T47D (cell line): ENCODE results near the gene B3GAT3.
"Not testable (repeated sequence)": the region's sequence is repeated elsewhere in the genome, so short reads cannot be mapped to it uniquely, and the experiment has no call there.

ENCODE experiments used
- DNase-seq, 2 experiments: peaks; one replicate each; pipeline versions ENCODE4 v3.0.0 to v3.0.0-alpha.2; 2011 to 2012; ENCODE audit warnings: low read depth in 1 of 2, low spot score in 1 of 2
- JUND ChIP-seq: IDR thresholded peaks from 2 replicates; pipeline ENCODE4 v1.6.1; 2012; ENCODE audit warnings: low read depth
- in situ Hi-C: cut with HindIII; loops from 2 replicates; pipeline ENCODE4 v1.10.0; 2016; ENCODE audit warnings: low sequenced_read_pairs, low pct_unique_long_range_greater_than_20kb

The B3GAT3 gene

GRCh38 chr11:62595124-62595523 lies 26.7 kb downstream of the B3GAT3 start:
- no peak for TF ChIP-seq JUND
- in situ Hi-C loops = no loop called here
- DNase-seq = no peak

GRCh38 chr11:62593434-62594044 lies 28.2 kb downstream of the B3GAT3 start:
- in situ Hi-C loops = no loop called here
- DNase-seq = peak; percentile 56 to 93
- no peak for TF ChIP-seq JUND

DNA sequence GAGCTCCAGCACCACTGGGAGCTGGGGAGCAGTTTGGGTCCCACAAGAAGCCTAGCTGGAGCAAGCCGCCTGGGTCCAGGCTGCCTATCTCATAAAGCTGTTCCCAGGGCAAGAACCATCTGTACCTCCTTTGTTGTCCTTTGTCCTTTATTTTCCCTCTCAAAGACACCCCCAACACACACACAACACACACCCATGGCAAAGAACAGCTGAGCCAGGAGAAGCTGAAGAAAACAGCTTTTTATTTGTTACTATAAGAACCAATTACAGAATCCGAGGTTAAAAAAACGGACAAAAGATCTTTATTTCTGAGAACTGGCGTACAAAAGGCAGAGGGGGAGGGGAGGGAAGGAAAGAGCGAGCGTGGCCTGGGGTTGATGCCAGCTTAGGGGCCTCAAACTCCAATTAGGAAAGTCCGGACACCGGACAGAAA lies 28.8 kb downstream of the B3GAT3 start:
- in situ Hi-C loops = no loop called here
- no peak for DNase-seq

DNA sequence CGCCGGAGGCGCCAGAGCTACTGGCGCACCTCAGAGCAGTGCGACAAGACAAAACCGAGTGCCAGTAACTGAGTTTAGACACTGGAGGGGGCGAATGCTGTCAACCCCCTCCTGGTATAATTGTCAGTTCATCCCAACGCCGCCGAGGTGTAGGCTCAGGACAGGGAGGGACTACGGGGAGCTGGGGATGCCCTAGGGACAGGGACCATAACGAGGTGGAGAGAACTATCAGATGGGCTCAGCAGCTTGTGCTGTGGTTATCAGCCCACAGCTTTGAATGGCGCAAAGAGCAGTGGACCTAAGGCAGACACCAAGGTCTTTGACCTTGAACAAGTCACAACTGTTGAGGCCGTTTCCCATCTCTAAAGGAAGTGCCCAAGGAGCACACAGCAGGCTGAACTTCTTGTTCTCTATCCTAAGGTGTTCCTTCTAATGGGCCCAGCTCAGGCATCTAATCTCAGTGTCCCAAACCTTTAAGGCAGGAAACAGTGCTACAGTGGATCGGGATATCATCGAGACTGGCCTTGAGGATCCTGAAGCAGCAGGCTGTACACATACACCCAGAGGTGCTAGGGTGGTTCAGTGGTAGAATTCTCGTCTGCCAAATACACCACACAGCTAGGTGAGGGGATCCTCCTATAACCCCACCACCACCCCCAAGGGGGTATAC lies 29.5 kb downstream of the B3GAT3 start:
- in situ Hi-C loops = no loop called here
- no peak for DNase-seq

More for the DNA sequence above, 28.8 kb downstream of the B3GAT3 start:
- no peak for TF ChIP-seq JUND

DNA sequence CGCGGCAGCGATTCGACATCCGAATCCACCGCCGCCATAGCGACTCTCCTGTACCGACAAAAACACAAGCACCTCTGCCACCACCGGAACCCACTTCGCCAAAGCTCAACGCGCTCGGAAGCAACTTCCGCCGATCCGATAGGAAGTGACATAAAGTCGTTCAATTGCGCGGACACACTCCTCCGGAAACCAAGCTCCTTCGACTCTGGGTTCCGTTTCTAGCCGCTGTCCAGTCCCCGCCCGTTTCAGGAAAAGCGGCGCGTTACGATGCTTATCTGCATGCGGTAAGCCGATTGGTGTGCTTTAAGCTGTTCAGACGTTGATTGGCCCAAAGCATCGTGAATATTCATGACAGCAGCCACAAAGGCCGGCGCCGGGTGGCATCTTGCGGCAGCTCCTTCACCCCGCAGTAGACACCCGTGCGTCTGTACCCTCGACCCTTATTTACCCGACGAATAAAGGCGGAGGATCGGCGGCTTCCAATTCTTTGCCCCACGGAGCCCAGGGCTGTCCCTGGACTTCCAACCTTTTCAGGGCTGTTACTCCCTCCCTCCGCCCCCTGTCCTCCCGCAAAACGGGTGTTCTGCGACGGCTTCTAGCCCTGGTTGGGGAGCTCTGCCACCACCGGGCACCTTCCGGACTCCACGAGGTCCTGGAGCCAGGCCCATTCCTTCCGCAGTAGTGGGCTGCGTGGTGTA lies 30.2 kb downstream of the B3GAT3 start, which contains the start of gene TUT1:
Gene TUT1 (minus strand): TSS at position 76 of the 698 bp plus-strand sequence. CDS start 38 bp downstream, at position 38.
- in situ Hi-C loops = no loop called here
- TF ChIP-seq JUND = no peak
- peak; percentile 95 to 100 for DNase-seq

More for the DNA sequence above, 29.5 kb downstream of the B3GAT3 start:
- TF ChIP-seq JUND = no peak

- no peak for DNase-seq
- in situ Hi-C loops = no loop called here
- no peak for TF ChIP-seq JUND
Observed at GRCh38 chr11:62588966-62589637, 32.7 kb downstream of the B3GAT3 start.

GRCh38 chr11:62585356-62585755 lies 36.4 kb downstream of the B3GAT3 start:
- DNase-seq, in situ Hi-C loops: not testable (repeated sequence)

GRCh38 chr11:62581735-62582134 lies 40.1 kb downstream of the B3GAT3 start:
- DNase-seq, in situ Hi-C loops: not testable (repeated sequence)

DNA sequence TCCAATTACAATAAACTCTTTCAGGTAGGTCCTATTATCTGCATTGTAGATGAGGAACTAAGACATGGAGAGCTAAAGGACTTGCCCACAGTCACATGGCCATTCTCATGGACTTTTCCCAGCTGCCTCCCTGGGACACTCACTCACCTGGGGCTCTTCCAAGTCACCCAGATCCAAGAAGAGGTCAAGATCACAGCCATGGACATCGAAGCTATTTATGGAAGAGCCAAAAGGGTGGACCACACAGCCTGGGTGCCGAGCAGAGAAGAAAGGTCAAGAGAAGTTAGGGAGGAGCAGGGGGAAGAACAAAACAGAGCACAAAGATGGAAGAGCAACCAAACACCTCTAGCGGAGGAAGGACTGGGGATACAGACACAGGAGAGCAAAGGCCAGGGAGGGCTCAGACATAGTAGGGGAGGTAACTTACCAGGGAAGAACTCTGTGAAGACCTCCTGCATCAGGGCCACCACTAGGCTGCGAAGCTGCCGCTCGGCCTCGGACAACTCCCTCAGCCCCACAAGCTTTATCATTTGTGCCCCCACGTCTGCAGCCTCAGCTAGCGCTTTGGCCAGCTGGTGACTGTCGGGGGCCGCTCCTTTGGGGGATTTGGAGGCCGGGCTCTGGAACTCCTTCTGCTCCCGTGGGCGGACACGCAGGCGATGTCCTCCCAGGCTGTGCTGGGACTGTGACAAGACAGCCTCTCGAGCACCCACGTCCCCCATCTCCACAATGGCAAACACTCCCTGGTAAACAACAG lies 40.6 kb downstream of the B3GAT3 start:
- no peak for TF ChIP-seq JUND
- in situ Hi-C loops = no loop called here
- no peak for DNase-seq

GRCh38 chr11:62579252-62579651 lies 42.5 kb downstream of the B3GAT3 start:
- in situ Hi-C loops = no loop called here
- DNase-seq = no peak
- TF ChIP-seq JUND = no peak

DNA sequence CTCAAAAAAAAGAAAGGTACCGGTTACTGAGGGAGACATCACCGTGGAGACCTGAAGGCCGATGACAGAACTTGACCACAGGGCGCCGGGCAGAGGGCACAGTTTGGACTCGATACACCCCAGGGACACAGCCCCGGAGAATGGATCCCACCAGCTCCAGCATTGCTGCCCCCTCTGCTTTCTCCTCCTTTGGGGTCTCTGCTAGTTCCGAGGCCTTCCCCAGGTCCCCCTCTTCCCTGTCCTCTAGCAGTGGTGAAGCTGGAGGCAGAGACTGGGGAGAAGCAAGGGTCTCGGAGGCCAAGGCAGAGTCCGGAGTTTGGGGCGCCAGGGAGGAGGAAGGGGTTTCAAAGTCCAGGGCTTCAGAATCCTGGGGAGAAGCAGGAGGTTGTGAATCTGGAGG lies 43.2 kb downstream of the B3GAT3 start:
- no peak for DNase-seq
- no peak for TF ChIP-seq JUND
- in situ Hi-C loops = no loop called here
